B cell (primary cell): Measurements from ENCODE around the gene BLOC1S1. TPM values are rescaled to one million over a fixed set of nuclear protein-coding genes. Genes with fewer than 3 reads are reported as not detected.

Experiments
- ATAC-seq: fragments of 200-7000 bp; cut with Tn5 transposase; one replicate; pipeline ENCODE4 v1.10.0; 2021; ENCODE audit warnings: low read depth, mild to moderate bottlenecking, moderate number of reproducible peaks, moderate library complexity
- CTCF ChIA-PET: fragments of 350-600 bp; sonication (Branson Sonifier 250); formaldehyde crosslinking; loops from one replicate; lab custom pipeline; 2021; ENCODE audit warnings: antibody characterized with exemption, inconsistent platforms; lab: Charles Lee
- POLR2A ChIA-PET: fragments of 350-600 bp; sonication (Branson Sonifier 250); formaldehyde crosslinking; loops from one replicate; lab custom pipeline; 2021; ENCODE audit warnings: antibody characterized with exemption; lab: Charles Lee
- DNase-seq: peaks from one replicate; pipeline ENCODE4 v3.0.0; 2013
- H2AFZ ChIP-seq: 2 replicates; pipeline ENCODE4 v1.6.1; 2012; ENCODE audit warnings: mild to moderate bottlenecking, low read depth, low read length; ENCODE audit not compliant: insufficient read depth, poor library complexity, severe bottlenecking
- H3K27ac ChIP-seq, 2 donors: 1 replicate in 1 of 2; 2 replicates in 1 of 2; pipeline ENCODE4 v1.5.1; 2012 to 2013; ENCODE audit warnings: low read length in 2 of 2, mild to moderate bottlenecking in 2 of 2, moderate library complexity in 1 of 2
- H3K27me3 ChIP-seq, 4 experiments: fragments of 200-600 bp in 1 of 4; sonication (generic) in 1 of 4; replicated peaks in 1 of 4; 1 replicate in 2 of 4; 2 replicates in 2 of 4; pipeline versions ENCODE4 v1.6.1 to v1.7.0; 2013 to 2016; ENCODE audit warnings: low read length in 3 of 4, mild to moderate bottlenecking in 2 of 4, mixed read lengths in 1 of 4, moderate library complexity in 1 of 4; ENCODE audit not compliant: insufficient read depth in 4 of 4, control insufficient read depth in 3 of 4; ENCODE audit errors: control extremely low read depth in 1 of 4
- H3K36me3 ChIP-seq, 2 experiments: replicated peaks in 1 of 2; 1 replicate in 1 of 2; 2 replicates in 1 of 2; pipeline versions ENCODE4 v1.6.1 to v1.7.1; 2013; ENCODE audit warnings: low read length in 1 of 2; ENCODE audit not compliant: insufficient read depth in 2 of 2, control insufficient read depth in 1 of 2; ENCODE audit errors: control extremely low read depth in 1 of 2, extremely low read depth in 1 of 2
- H3K4me1 ChIP-seq, 2 donors: fragments of 200-600 bp in 1 of 2; sonication (generic) in 1 of 2; 1 replicate in 1 of 2; 2 replicates in 1 of 2; pipeline versions ENCODE4 v1.5.1 to v1.6.1; 2013 to 2017; ENCODE audit warnings: low read length in 2 of 2; ENCODE audit not compliant: control insufficient read depth in 2 of 2, insufficient read depth in 2 of 2
- H3K4me2 ChIP-seq: replicated peaks from 2 replicates; pipeline ENCODE3; 2012; ENCODE audit warnings: mild to moderate bottlenecking, low read depth, low read length; ENCODE audit not compliant: poor library complexity, severe bottlenecking
- H3K4me3 ChIP-seq, 5 experiments: fragments of 200-600 bp in 1 of 5; sonication (generic) in 1 of 5; 1 replicate in 3 of 5; 2 replicates in 2 of 5; pipeline versions ENCODE4 v1.5.1 to v1.7.0; 2011 to 2016; ENCODE audit warnings: low read length in 4 of 5, mild to moderate bottlenecking in 4 of 5, low read depth in 2 of 5, control low read depth in 1 of 5, moderate library complexity in 1 of 5; ENCODE audit not compliant: insufficient read depth in 1 of 5; ENCODE audit errors: control extremely low read depth in 1 of 5, extremely low read depth in 1 of 5
- H3K79me2 ChIP-seq: fragments of 200-600 bp; sonication (generic); one replicate; pipeline ENCODE4 v1.6.0; 2016; ENCODE audit warnings: low read length; ENCODE audit not compliant: control insufficient read depth, insufficient read depth
- H3K9ac ChIP-seq: fragments of 200-600 bp; sonication (generic); 2 replicates; pipeline ENCODE4 v1.6.1; 2017; ENCODE audit warnings: mild to moderate bottlenecking, low read length, moderate library complexity
- H3K9me3 ChIP-seq, 3 donors: one replicate each; pipeline versions ENCODE4 v1.6.1 to v1.7.1; 2013; ENCODE audit warnings: low read length in 2 of 3; ENCODE audit not compliant: control insufficient read depth in 2 of 3, insufficient read depth in 1 of 3; ENCODE audit errors: control extremely low read depth in 1 of 3
- H4K20me1 ChIP-seq: 2 replicates; pipeline ENCODE4 v1.6.0; 2012; ENCODE audit warnings: mild to moderate bottlenecking, low read length; ENCODE audit not compliant: insufficient read depth, control insufficient read depth, poor library complexity, severe bottlenecking
- H3K27ac Mint-ChIP-seq: one replicate; pipeline ENCODE4 v1.8.0; 2021; ENCODE audit warnings: mixed read lengths
- H3K27me3 Mint-ChIP-seq: one replicate; pipeline ENCODE4 v1.8.0; 2021; ENCODE audit warnings: mixed read lengths
- H3K4me1 Mint-ChIP-seq: one replicate; pipeline ENCODE4 v1.8.0; 2021; ENCODE audit warnings: mixed read lengths
- H3K4me3 Mint-ChIP-seq: one replicate; pipeline ENCODE4 v1.8.0; 2021; ENCODE audit warnings: mixed read lengths
- H3K9me3 Mint-ChIP-seq: one replicate; pipeline ENCODE4 v1.8.0; 2022; ENCODE audit warnings: mixed read lengths; ENCODE audit not compliant: insufficient read depth
- CTCF ChIP-seq: fragments of 200-600 bp; IDR thresholded peaks from one replicate; pipeline ENCODE4 v1.8.0; 2022; ENCODE audit warnings: antibody characterized with exemption, mild to moderate bottlenecking
- EZH2 ChIP-seq: IDR thresholded peaks from 2 replicates; pipeline ENCODE4 v1.6.1; 2012; ENCODE audit warnings: borderline replicate concordance, low read depth, mild to moderate bottlenecking, moderate library complexity, low read length; ENCODE audit not compliant: insufficient read depth, poor library complexity, severe bottlenecking
- WGBS: methylation state at CpG from one replicate; pipeline ENCODE4 v1.1.5; 2013; ENCODE audit warnings: missing lambda C conversion rate; ENCODE audit not compliant: insufficient coverage; 5-methylcytosine and 5-hydroxymethylcytosine counted together
- intact Hi-C: fragments of 100-400 bp; cut with micrococcal nuclease; formaldehyde crosslinking; loops from one replicate; pipeline ENCODE4 v1.10.0; 2022
- polyA plus RNA-seq: library from polyadenylated mRNA; depleted of rRNA; stranded (reverse); fragments of >200 nt; gene quantifications from 2 replicates; pipeline ENCODE4 v1.2.3, GENCODE V29; 2012
- total RNA-seq, 2 donors: library from RNA; stranded (reverse); fragments of 120-200 nt in 1 of 2; gene quantifications; 1 replicate in 1 of 2; 2 replicates in 1 of 2; pipeline versions ENCODE4 v1.2.3 to v1.2.4, GENCODE V29; 2013 to 2022

The BLOC1S1 gene
- total and polyA plus RNA-seq, 2 donors (not counting 1 experiment from before 2014, with no cell fraction given): 71.1 to 229 TPM

GRCh38 chr12:55698965-55699364, 16.9 kb upstream of the BLOC1S1 start:
- no peaks in the 10 kb centered on the region for H4K20me1 ChIP-seq
- intact Hi-C loops: no loop called here
- H3K4me1 ChIP-seq: no peaks in the 10 kb centered on the region
- ChIA-PET POLR2A (no interaction called here), CTCF (no interaction called here)
- DNase-seq: no peak
- H3K9me3 Mint-ChIP-seq: no peaks in the 10 kb centered on the region
- TF ChIP-seq EZH2 (no peak), CTCF (no peak)
- no peaks in the 10 kb centered on the region for H3K9me3 ChIP-seq
- WGBS: no CpG with 5 or more reads among the region's 1 CpG
- H3K79me2 ChIP-seq: no peaks in the 10 kb centered on the region
- no peak overlapping the region for H3K4me2 ChIP-seq
- no peak overlapping the region for H2AFZ ChIP-seq
- H3K27ac Mint-ChIP-seq: no peak overlapping the region
- H3K4me3 Mint-ChIP-seq: no peak overlapping the region
- H3K4me1 Mint-ChIP-seq: no peaks in the 10 kb centered on the region
- no peak for ATAC-seq
- no peak overlapping the region for H3K4me3 ChIP-seq
- H3K27ac ChIP-seq: no peak overlapping the region
- H3K9ac ChIP-seq: no peak overlapping the region
- no peaks in the 10 kb centered on the region for H3K27me3 Mint-ChIP-seq
- peaks cover 0 to 3% (median 0%) of the 10 kb centered on the region in 4 experiments for H3K27me3 ChIP-seq
- H3K36me3 ChIP-seq: no peaks in the 10 kb centered on the region

- DNase-seq: no peak
- Histone ChIP-seq H3K4me1 (no peaks in the 10 kb centered on the region), H3K27me3 (peaks cover 0 to 3% (median 0%) of the 10 kb centered on the region in 4 experiments), H3K9me3 (no peaks in the 10 kb centered on the region), H4K20me1 (no peaks in the 10 kb centered on the region), H3K27ac (no peak overlapping the region), H3K4me3 (no peak overlapping the region), H3K79me2 (no peaks in the 10 kb centered on the region), H3K9ac (no peak overlapping the region), H2AFZ (no peak overlapping the region), H3K4me2 (no peak overlapping the region), H3K36me3 (no peaks in the 10 kb centered on the region)
- ATAC-seq: no peak
- Mint-ChIP-seq H3K4me1 (no peaks in the 10 kb centered on the region), H3K9me3 (no peaks in the 10 kb centered on the region), H3K27ac (no peak overlapping the region), H3K4me3 (no peak overlapping the region), H3K27me3 (no peaks in the 10 kb centered on the region)
- CTCF ChIA-PET: no interaction called here
- POLR2A ChIA-PET: no interaction called here
- 75% methylated on average over 4 of the region's 5 CpGs for WGBS
- intact Hi-C loops: no loop called here
- TF ChIP-seq CTCF (no peak), EZH2 (no peak)
These were observed 16.3 kb upstream of the BLOC1S1 start for GRCh38 chr12:55699471-55700055.
